Karpas-422 (cell line): ENCODE data around the gene EVA1B. TPM values are rescaled to one million over a fixed set of nuclear protein-coding genes. Genes with fewer than 3 reads are reported as not detected.

Experiments used
- DNase-seq: peaks from one replicate; pipeline ENCODE4 v3.0.0-alpha.2; 2015
- H2AFZ ChIP-seq: fragments of 200-600 bp; sonication (generic); 2 replicates; pipeline ENCODE4 v1.6.1; 2014; ENCODE audit warnings: antibody characterized with exemption, low read length, mixed read lengths
- H3K27ac ChIP-seq: fragments of 200-600 bp; sonication (generic); 2 replicates; pipeline ENCODE4 v1.5.1; 2014; ENCODE audit warnings: mild to moderate bottlenecking, low read length, moderate library complexity
- H3K27me3 ChIP-seq: fragments of 200-600 bp; sonication (generic); 2 replicates; pipeline ENCODE4 v1.6.1; 2014; ENCODE audit warnings: low read length, mixed read lengths
- H3K36me3 ChIP-seq: fragments of 200-600 bp; sonication (generic); 2 replicates; pipeline ENCODE4 v1.6.1; 2014; ENCODE audit warnings: low read length, mixed read lengths; ENCODE audit not compliant: insufficient read depth
- H3K4me1 ChIP-seq: fragments of 200-600 bp; sonication (generic); 2 replicates; pipeline ENCODE4 v1.6.1; 2014; ENCODE audit warnings: mild to moderate bottlenecking, low read length, mixed read lengths
- H3K4me2 ChIP-seq: fragments of 200-600 bp; sonication (generic); 2 replicates; pipeline ENCODE4 v1.6.1; 2014; ENCODE audit warnings: low read length, low read depth, mild to moderate bottlenecking; ENCODE audit not compliant: poor library complexity, severe bottlenecking
- H3K4me3 ChIP-seq: fragments of 200-600 bp; sonication (generic); 2 replicates; pipeline ENCODE4 v1.5.1; 2014; ENCODE audit warnings: mild to moderate bottlenecking, antibody characterized with exemption, low read length, mixed read lengths
- H3K79me2 ChIP-seq: fragments of 200-600 bp; sonication (generic); 2 replicates; pipeline ENCODE4 v1.6.1; 2014; ENCODE audit warnings: mild to moderate bottlenecking, low read length, mixed read lengths
- H3K9ac ChIP-seq: fragments of 200-600 bp; sonication (generic); 2 replicates; pipeline ENCODE4 v1.6.0; 2014; ENCODE audit warnings: low read length
- H3K9me2 ChIP-seq: fragments of 200-600 bp; sonication (generic), shearing (Covaris generic); replicated peaks from 2 replicates; pipeline ENCODE4 v1.6.0; 2014; ENCODE audit warnings: mild to moderate bottlenecking, low read length, moderate library complexity; ENCODE audit not compliant: insufficient read depth
- H3K9me3 ChIP-seq: fragments of 300-700, 200-600 bp; sonication (generic); 2 replicates; pipeline ENCODE4 v1.6.1; 2014; ENCODE audit warnings: low read length, mixed read lengths
- H4K20me1 ChIP-seq: fragments of 200-600 bp; sonication (generic); 2 replicates; pipeline ENCODE4 v1.6.1; 2014; ENCODE audit warnings: mild to moderate bottlenecking, antibody characterized with exemption, low read length, low read depth; ENCODE audit not compliant: insufficient read depth
- total RNA-seq: library from RNA; depleted of rRNA; stranded (reverse); fragments of >200 nt; shearing (Covaris generic); gene quantifications from 2 replicates; pipeline ENCODE4 v1.2.3, GENCODE V29; 2014; ENCODE audit warnings: low replicate concordance

Gene EVA1B
- total RNA-seq, 1 experiment from 2014 or later = 0.75 TPM

GRCh38 chr1:36304970-36305914 lies 18.2 kb downstream of the EVA1B start:
- Histone ChIP-seq H2AFZ (no peak overlapping the region), H3K27me3 (no peaks in the 10 kb centered on the region), H3K4me2 (no peak overlapping the region), H3K4me1 (peaks cover 20% of the 10 kb centered on the region), H3K36me3 (peaks cover 25% of the 10 kb centered on the region; the same call in 1 of the 2 replicates), H3K27ac (no peak overlapping the region), H3K4me3 (no peak overlapping the region; the same call in 1 of the 2 replicates), H3K9ac (peak overlapping the region; percentile 72; the same call in 1 of the 2 replicates), H3K79me2 (peaks cover 13% of the 10 kb centered on the region), H4K20me1 (no peaks in the 10 kb centered on the region), H3K9me2 (no peaks in the 10 kb centered on the region), H3K9me3 (no peaks in the 10 kb centered on the region)
- no peak for DNase-seq

- no peak overlapping the region for H2AFZ ChIP-seq
- no peak for DNase-seq
- H3K9me2 ChIP-seq = no peaks in the 10 kb centered on the region
- H3K36me3 ChIP-seq = peaks cover 29% of the 10 kb centered on the region; the same call in 1 of the 2 replicates
- peaks cover 13% of the 10 kb centered on the region for H3K79me2 ChIP-seq
- H3K4me2 ChIP-seq = no peak overlapping the region
- no peak overlapping the region for H3K27ac ChIP-seq
- peaks cover 20% of the 10 kb centered on the region for H3K4me1 ChIP-seq
- H4K20me1 ChIP-seq = no peaks in the 10 kb centered on the region
- H3K9me3 ChIP-seq = no peaks in the 10 kb centered on the region
- no peaks in the 10 kb centered on the region for H3K27me3 ChIP-seq
- no peak overlapping the region for H3K9ac ChIP-seq
- no peak overlapping the region for H3K4me3 ChIP-seq
These were observed 18.9 kb downstream of the EVA1B start for GRCh38 chr1:36304521-36304920.

GRCh38 chr1:36303650-36304360 lies 19.6 kb downstream of the EVA1B start:
- H3K9me3 ChIP-seq = no peaks in the 10 kb centered on the region
- H3K9me2 ChIP-seq = no peaks in the 10 kb centered on the region
- H3K27me3 ChIP-seq = no peaks in the 10 kb centered on the region
- no peak overlapping the region for H3K9ac ChIP-seq
- peaks cover 20% of the 10 kb centered on the region for H3K4me1 ChIP-seq
- no peaks in the 10 kb centered on the region for H4K20me1 ChIP-seq
- DNase-seq = no peak
- no peak overlapping the region for H3K27ac ChIP-seq
- H3K36me3 ChIP-seq = peaks cover 29% of the 10 kb centered on the region; the same call in 1 of the 2 replicates
- no peak overlapping the region for H3K4me3 ChIP-seq
- no peak overlapping the region for H2AFZ ChIP-seq
- H3K4me2 ChIP-seq = no peak overlapping the region
- H3K79me2 ChIP-seq = peaks cover 13% of the 10 kb centered on the region

GRCh38 chr1:36303244-36303643 lies 20.2 kb downstream of the EVA1B start:
- Histone ChIP-seq H3K79me2 (peaks cover 10% of the 10 kb centered on the region), H3K4me3 (no peak overlapping the region), H3K4me1 (peaks cover 20% of the 10 kb centered on the region), H3K9ac (no peak overlapping the region), H2AFZ (no peak overlapping the region), H3K9me3 (no peaks in the 10 kb centered on the region), H3K27ac (no peak overlapping the region), H4K20me1 (no peaks in the 10 kb centered on the region), H3K36me3 (peaks cover 30% of the 10 kb centered on the region; the same call in 1 of the 2 replicates), H3K4me2 (no peak overlapping the region), H3K27me3 (no peaks in the 10 kb centered on the region), H3K9me2 (no peaks in the 10 kb centered on the region)
- no peak for DNase-seq

- Histone ChIP-seq H3K27me3 (no peaks in the 10 kb centered on the region), H3K27ac (no peak overlapping the region), H4K20me1 (no peaks in the 10 kb centered on the region), H3K36me3 (peaks cover 35% of the 10 kb centered on the region; the same call in 1 of the 2 replicates), H3K4me2 (no peak overlapping the region), H3K4me3 (no peak overlapping the region), H3K4me1 (peaks cover 7% of the 10 kb centered on the region), H3K9me3 (no peaks in the 10 kb centered on the region), H3K9ac (no peak overlapping the region), H3K9me2 (no peaks in the 10 kb centered on the region), H2AFZ (no peak overlapping the region), H3K79me2 (no peaks in the 10 kb centered on the region; the same call in 1 of the 2 replicates)
- DNase-seq = no peak
These were observed 22.2 kb downstream of the EVA1B start for GRCh38 chr1:36301220-36301619.

- Histone ChIP-seq H3K9ac (no peak overlapping the region), H3K9me2 (no peaks in the 10 kb centered on the region), H3K9me3 (no peaks in the 10 kb centered on the region), H3K36me3 (peaks cover 35% of the 10 kb centered on the region; the same call in 1 of the 2 replicates), H3K27ac (no peak overlapping the region), H3K27me3 (no peaks in the 10 kb centered on the region), H3K4me2 (no peak overlapping the region), H3K4me1 (peaks cover under 1% of the 10 kb centered on the region; the same call in 1 of the 2 replicates), H3K4me3 (no peak overlapping the region), H3K79me2 (no peaks in the 10 kb centered on the region; the same call in 1 of the 2 replicates), H2AFZ (no peak overlapping the region), H4K20me1 (no peaks in the 10 kb centered on the region)
- no peak for DNase-seq
These were observed 22.9 kb downstream of the EVA1B start for GRCh38 chr1:36300526-36300925.

GRCh38 chr1:36298640-36299039 lies 24.8 kb downstream of the EVA1B start:
- Histone ChIP-seq H3K4me1 (no peaks in the 10 kb centered on the region), H3K36me3 (peaks cover 41% of the 10 kb centered on the region; the same call in 1 of the 2 replicates), H3K27me3 (no peaks in the 10 kb centered on the region), H4K20me1 (no peaks in the 10 kb centered on the region), H3K9me2 (no peaks in the 10 kb centered on the region), H3K27ac (no peak overlapping the region), H3K9me3 (no peaks in the 10 kb centered on the region), H3K4me2 (no peak overlapping the region), H3K4me3 (no peak overlapping the region), H3K9ac (no peak overlapping the region), H3K79me2 (no peaks in the 10 kb centered on the region; the same call in 1 of the 2 replicates), H2AFZ (no peak overlapping the region)
- no peak for DNase-seq

- peaks cover 51% of the 10 kb centered on the region; the same call in 1 of the 2 replicates for H3K36me3 ChIP-seq
- no peaks in the 10 kb centered on the region for H3K9me3 ChIP-seq
These were observed 26.4 kb downstream of the EVA1B start for GRCh38 chr1:36297062-36297461.

More at GRCh38 chr1:36297062-36297461, 26.4 kb downstream of the EVA1B start:
- H3K79me2 ChIP-seq = no peaks in the 10 kb centered on the region; the same call in 1 of the 2 replicates
- no peaks in the 10 kb centered on the region for H3K4me1 ChIP-seq
- no peak overlapping the region for H3K9ac ChIP-seq
- no peaks in the 10 kb centered on the region for H3K27me3 ChIP-seq
- H3K9me2 ChIP-seq = no peaks in the 10 kb centered on the region
- no peak overlapping the region for H2AFZ ChIP-seq
- H3K4me3 ChIP-seq = no peak overlapping the region
- H4K20me1 ChIP-seq = no peaks in the 10 kb centered on the region
- no peak for DNase-seq
- no peak overlapping the region for H3K4me2 ChIP-seq
- no peak overlapping the region for H3K27ac ChIP-seq
